DND-41 (cell line): ENCODE measurements around the gene AGTR1.

ENCODE experiments used
- ATAC-seq: fragments of 200-7000 bp; cut with Tn5 transposase; 3 replicates; pipeline ENCODE4 v1.9.1; 2021; ENCODE audit warnings: low read depth; ENCODE audit not compliant: insufficient read depth
- DNase-seq: peaks from one replicate; pipeline ENCODE4 v3.0.0-alpha.2; 2020
- H2AFZ ChIP-seq: 2 replicates; pipeline ENCODE4 v1.6.0; 2012; ENCODE audit warnings: low read depth, low read length
- H3K27ac ChIP-seq: 2 replicates; pipeline ENCODE4 v1.5.1; 2012; ENCODE audit warnings: low read length, inconsistent platforms
- H3K27me3 ChIP-seq: fragments of 200-600 bp; sonication (generic); 2 replicates; pipeline ENCODE4 v1.6.0; 2012; ENCODE audit warnings: low read length, mild to moderate bottlenecking, inconsistent platforms; ENCODE audit not compliant: insufficient read depth, poor library complexity
- H3K36me3 ChIP-seq: 2 replicates; pipeline ENCODE4 v1.5.1; 2012; ENCODE audit warnings: low read length, inconsistent platforms; ENCODE audit not compliant: insufficient read depth
- H3K4me1 ChIP-seq: 2 replicates; pipeline ENCODE4 v1.5.1; 2012; ENCODE audit warnings: mild to moderate bottlenecking, low read length; ENCODE audit not compliant: insufficient read depth
- H3K4me2 ChIP-seq: 2 replicates; pipeline ENCODE4 v1.6.0; 2012; ENCODE audit warnings: mild to moderate bottlenecking, moderate library complexity, low read length, inconsistent platforms; ENCODE audit not compliant: insufficient read depth
- H3K4me3 ChIP-seq, 2 experiments: fragments of 200-600 bp in 1 of 2; shearing (Covaris generic) in 1 of 2; 2 replicates each; pipeline ENCODE4 v1.5.1; 2012 to 2016; ENCODE audit warnings: inconsistent platforms in 2 of 2, low read length in 2 of 2, mild to moderate bottlenecking in 2 of 2, low read depth in 1 of 2, moderate library complexity in 1 of 2
- H3K79me2 ChIP-seq: 2 replicates; pipeline ENCODE4 v1.6.0; 2012; ENCODE audit warnings: low read length, inconsistent platforms; ENCODE audit not compliant: insufficient read depth
- H3K9ac ChIP-seq: 2 replicates; pipeline ENCODE4 v1.6.0; 2012; ENCODE audit warnings: low read depth, mild to moderate bottlenecking, inconsistent platforms, low read length, moderate library complexity
- H3K9me3 ChIP-seq: 2 replicates; pipeline ENCODE4 v1.5.1; 2012; ENCODE audit warnings: low read length, moderate library complexity, mild to moderate bottlenecking, inconsistent platforms; ENCODE audit not compliant: insufficient read depth, severe bottlenecking
- H4K20me1 ChIP-seq: 2 replicates; pipeline ENCODE4 v1.6.0; 2012; ENCODE audit warnings: low read length; ENCODE audit not compliant: insufficient read depth
- EZH2 ChIP-seq: IDR thresholded peaks from 3 replicates; pipeline ENCODE4 v1.6.1; 2012; ENCODE audit warnings: borderline replicate concordance, low read depth, mild to moderate bottlenecking, moderate library complexity, low read length, inconsistent platforms; ENCODE audit not compliant: severe bottlenecking
- TF ChIP-seq, protein P1 (sequence below): IDR thresholded peaks from 2 replicates; pipeline ENCODE4 v1.5.1; 2012; ENCODE audit warnings: borderline replicate concordance, low read length, moderate library complexity, mild to moderate bottlenecking; ENCODE audit not compliant: poor library complexity, severe bottlenecking; ENCODE audit errors: extremely low read depth

Gene AGTR1

DNA sequence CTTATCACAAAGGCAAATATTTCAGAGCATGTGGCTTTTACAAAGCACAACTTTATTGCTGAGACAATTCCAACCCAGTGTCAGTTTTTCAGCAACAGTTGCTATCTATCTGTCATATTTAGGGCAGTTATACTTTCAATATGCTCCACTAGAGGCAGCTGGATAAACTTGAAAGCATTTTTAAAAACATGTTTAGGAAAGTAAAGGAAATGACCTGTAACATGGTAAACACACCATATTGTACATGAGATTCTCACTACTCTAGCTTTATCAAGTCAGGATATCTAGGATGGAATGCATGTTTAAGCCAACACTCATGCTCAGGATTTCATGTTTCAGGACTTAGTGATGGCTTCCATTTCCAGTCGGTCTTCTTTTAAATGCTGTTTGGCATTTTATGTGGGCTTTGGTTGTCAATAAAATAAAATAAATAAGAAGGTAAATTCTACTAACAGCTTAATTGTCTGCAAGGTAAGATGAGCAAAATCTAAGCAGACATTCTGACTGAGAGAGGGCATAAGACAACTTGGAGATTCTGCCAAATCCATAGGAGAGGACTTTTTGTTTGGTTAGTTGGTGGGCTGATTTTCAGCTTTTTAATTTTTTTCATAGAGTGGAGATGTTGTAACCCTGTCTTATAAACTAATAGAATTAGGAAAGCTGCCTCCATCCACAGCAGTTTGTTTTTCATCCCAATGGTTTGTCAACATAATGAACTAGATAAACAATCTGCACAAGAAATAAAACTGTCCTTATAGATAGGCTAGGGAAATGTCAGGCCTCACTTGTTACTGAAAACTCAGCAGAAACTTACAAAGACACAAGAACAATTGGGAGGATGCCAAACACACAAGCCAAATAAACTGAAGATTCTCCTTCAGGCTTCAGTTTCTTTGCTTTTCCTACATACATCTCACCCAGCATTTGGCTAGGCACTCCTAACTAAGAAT, 66.6 kb downstream of the AGTR1 start:
- Histone ChIP-seq H4K20me1 (no peaks in the 10 kb centered on the region), H3K79me2 (no peaks in the 10 kb centered on the region), H3K4me3 (no peak overlapping the region), H3K27ac (no peak overlapping the region), H3K4me2 (no peak overlapping the region), H2AFZ (no peak overlapping the region), H3K36me3 (no peaks in the 10 kb centered on the region), H3K9me3 (no peaks in the 10 kb centered on the region), H3K9ac (no peak overlapping the region), H3K27me3 (no peaks in the 10 kb centered on the region), H3K4me1 (no peaks in the 10 kb centered on the region)
- ATAC-seq (no peak), DNase-seq (no peak)
- TF ChIP-seq, protein P1, sequence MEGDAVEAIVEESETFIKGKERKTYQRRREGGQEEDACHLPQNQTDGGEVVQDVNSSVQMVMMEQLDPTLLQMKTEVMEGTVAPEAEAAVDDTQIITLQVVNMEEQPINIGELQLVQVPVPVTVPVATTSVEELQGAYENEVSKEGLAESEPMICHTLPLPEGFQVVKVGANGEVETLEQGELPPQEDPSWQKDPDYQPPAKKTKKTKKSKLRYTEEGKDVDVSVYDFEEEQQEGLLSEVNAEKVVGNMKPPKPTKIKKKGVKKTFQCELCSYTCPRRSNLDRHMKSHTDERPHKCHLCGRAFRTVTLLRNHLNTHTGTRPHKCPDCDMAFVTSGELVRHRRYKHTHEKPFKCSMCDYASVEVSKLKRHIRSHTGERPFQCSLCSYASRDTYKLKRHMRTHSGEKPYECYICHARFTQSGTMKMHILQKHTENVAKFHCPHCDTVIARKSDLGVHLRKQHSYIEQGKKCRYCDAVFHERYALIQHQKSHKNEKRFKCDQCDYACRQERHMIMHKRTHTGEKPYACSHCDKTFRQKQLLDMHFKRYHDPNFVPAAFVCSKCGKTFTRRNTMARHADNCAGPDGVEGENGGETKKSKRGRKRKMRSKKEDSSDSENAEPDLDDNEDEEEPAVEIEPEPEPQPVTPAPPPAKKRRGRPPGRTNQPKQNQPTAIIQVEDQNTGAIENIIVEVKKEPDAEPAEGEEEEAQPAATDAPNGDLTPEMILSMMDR: no peak
- no peak for TF ChIP-seq EZH2

DNA sequence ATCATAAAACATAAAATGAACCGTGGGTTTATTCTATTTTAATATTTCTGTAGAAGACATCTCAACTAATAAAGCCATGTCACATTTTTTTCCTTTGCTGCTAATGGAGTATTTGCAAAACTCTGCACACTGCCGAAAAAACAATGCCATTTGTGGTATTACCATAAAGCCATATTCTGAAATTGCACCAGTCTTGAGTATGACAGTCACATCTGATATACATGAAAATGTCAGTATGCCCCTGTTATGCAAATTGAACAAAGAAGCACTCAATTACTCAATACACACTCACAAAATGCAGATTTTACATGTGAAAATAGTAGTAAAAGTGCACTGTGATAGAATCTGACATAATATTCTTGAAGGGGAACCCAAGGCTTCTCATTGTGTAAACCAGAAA, 74.7 kb downstream of the AGTR1 start:
- TF ChIP-seq EZH2: no peak
- TF ChIP-seq, protein P1: no peak
- no peak overlapping the region for H3K4me2 ChIP-seq
- no peaks in the 10 kb centered on the region for H3K79me2 ChIP-seq
- H3K9me3 ChIP-seq: no peaks in the 10 kb centered on the region
- H3K4me1 ChIP-seq: no peaks in the 10 kb centered on the region
- H3K27me3 ChIP-seq: no peaks in the 10 kb centered on the region
- no peak overlapping the region for H3K4me3 ChIP-seq
- DNase-seq (no peak), ATAC-seq (no peak)
- no peaks in the 10 kb centered on the region for H4K20me1 ChIP-seq
- H2AFZ ChIP-seq: no peak overlapping the region
- no peaks in the 10 kb centered on the region for H3K36me3 ChIP-seq
- no peak overlapping the region for H3K9ac ChIP-seq
- no peak overlapping the region for H3K27ac ChIP-seq

DNA sequence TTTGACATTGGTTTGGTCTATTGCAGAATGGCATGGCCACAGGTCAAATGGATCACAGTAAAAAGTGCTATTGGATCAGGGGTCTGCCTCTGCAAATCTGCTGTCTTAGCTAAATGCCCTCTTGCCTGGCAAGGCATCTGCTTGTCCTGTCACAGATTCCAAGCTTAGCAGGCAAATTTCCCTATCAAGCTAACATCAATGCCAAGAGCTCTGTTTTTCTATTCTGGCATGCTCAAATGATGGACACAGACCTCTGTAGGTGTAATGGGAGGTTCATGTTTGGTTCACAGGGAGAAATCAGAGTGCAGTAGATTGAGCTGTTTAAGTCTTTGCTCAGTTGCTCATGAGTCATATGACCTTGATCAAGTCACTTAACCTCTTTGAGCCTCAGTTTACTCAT, 75.1 kb downstream of the AGTR1 start:
- H3K4me3 ChIP-seq: no peak overlapping the region
- H3K4me1 ChIP-seq: no peaks in the 10 kb centered on the region
- H3K36me3 ChIP-seq: no peaks in the 10 kb centered on the region
- no peak for DNase-seq
- no peak for ATAC-seq
- H3K9me3 ChIP-seq: no peaks in the 10 kb centered on the region
- H3K9ac ChIP-seq: no peak overlapping the region
- TF ChIP-seq, protein P1: no peak
- TF ChIP-seq EZH2: no peak
- no peaks in the 10 kb centered on the region for H3K27me3 ChIP-seq
- H3K4me2 ChIP-seq: no peak overlapping the region
- H3K27ac ChIP-seq: no peak overlapping the region
- no peaks in the 10 kb centered on the region for H4K20me1 ChIP-seq
- H3K79me2 ChIP-seq: no peaks in the 10 kb centered on the region
- H2AFZ ChIP-seq: no peak overlapping the region
